Ovary (tissue), 3 donors: Measurements from ENCODE around the gene ADGRV1.

Source experiments
- EP300 ChIP-seq: sonication (generic); formaldehyde crosslinking; IDR thresholded peaks from one replicate; pipeline ENCODE4 v1.6.1; 2017; ENCODE audit warnings: antibody characterized with exemption
- POLR2A ChIP-seq: fragments of 450-650 bp; IDR thresholded peaks from one replicate; pipeline ENCODE4 v1.6.1; 2017; ENCODE audit warnings: antibody characterized with exemption, mild to moderate bottlenecking, moderate library complexity
- TF ChIP-seq, protein P1 (sequence below), 3 donors: fragments of 450-650 bp in 2 of 3; fragments of 200-600 bp in 1 of 3; IDR thresholded peaks; one replicate each; pipeline versions ENCODE4 v1.5.1 to v1.8.0; 2016 to 2022; ENCODE audit warnings: antibody characterized with exemption in 3 of 3, mild to moderate bottlenecking in 1 of 3
- donor health status: DM: no; HTN: no; CAD: no.

DNA sequence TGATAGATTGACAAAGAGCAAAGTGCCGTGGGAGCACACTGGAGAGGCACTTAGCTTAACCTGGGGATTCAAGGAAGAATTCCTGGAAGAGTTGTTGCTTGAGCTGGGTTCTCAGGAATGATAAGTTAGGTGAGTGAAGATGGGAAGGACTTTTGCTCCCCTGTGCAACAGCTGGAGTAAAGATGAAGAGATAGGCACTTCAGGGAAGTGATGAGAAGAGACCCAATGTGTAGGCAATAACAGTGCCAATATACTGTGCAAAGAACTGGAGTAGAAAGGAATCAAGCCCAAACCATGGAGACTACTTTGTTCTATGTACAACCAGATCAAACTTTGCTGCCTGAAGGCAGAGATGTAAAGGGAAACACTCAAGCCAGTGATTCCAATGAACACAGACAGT is 92.2 kb downstream of the ADGRV1 start:
- TF ChIP-seq, protein P1, sequence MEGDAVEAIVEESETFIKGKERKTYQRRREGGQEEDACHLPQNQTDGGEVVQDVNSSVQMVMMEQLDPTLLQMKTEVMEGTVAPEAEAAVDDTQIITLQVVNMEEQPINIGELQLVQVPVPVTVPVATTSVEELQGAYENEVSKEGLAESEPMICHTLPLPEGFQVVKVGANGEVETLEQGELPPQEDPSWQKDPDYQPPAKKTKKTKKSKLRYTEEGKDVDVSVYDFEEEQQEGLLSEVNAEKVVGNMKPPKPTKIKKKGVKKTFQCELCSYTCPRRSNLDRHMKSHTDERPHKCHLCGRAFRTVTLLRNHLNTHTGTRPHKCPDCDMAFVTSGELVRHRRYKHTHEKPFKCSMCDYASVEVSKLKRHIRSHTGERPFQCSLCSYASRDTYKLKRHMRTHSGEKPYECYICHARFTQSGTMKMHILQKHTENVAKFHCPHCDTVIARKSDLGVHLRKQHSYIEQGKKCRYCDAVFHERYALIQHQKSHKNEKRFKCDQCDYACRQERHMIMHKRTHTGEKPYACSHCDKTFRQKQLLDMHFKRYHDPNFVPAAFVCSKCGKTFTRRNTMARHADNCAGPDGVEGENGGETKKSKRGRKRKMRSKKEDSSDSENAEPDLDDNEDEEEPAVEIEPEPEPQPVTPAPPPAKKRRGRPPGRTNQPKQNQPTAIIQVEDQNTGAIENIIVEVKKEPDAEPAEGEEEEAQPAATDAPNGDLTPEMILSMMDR (IDR thresholded peaks at IDR 0.05): no peak
- no peak for TF ChIP-seq EP300
- TF ChIP-seq POLR2A: no peak
